GM12801 (cell line): ENCODE results near the gene PKIB.

ENCODE experiments used
- CTCF ChIP-seq: IDR thresholded peaks from one replicate; pipeline ENCODE4 v1.5.1; 2011; ENCODE audit warnings: control low read depth; ENCODE audit not compliant: insufficient read length; ENCODE audit errors: extremely low read depth

PKIB gene

GRCh38 chr6:122620902-122621301, 10.7 kb downstream of the PKIB start:
- no peak for TF ChIP-seq CTCF

- no peak for TF ChIP-seq CTCF
Observed at GRCh38 chr6:122621638-122622037, 11.4 kb downstream of the PKIB start.

- TF ChIP-seq CTCF, result no peak
Observed at GRCh38 chr6:122622479-122622878, 12.3 kb downstream of the PKIB start.

- TF ChIP-seq CTCF, result no peak
Observed at GRCh38 chr6:122623279-122623678, 13.1 kb downstream of the PKIB start.

- TF ChIP-seq CTCF, result no peak
Observed at GRCh38 chr6:122624853-122625252, 14.6 kb downstream of the PKIB start.

GRCh38 chr6:122628714-122629113, 18.5 kb downstream of the PKIB start:
- no peak for TF ChIP-seq CTCF

GRCh38 chr6:122631571-122632249, 21.5 kb downstream of the PKIB start:
- no peak for TF ChIP-seq CTCF
